Measurements from ENCODE around the gene TNP1.

The TNP1 gene

GRCh38 chr2:216839688-216840087, 20.2 kb downstream of the TNP1 start:
- no peaks in the 10 kb centered on the region for H3K36me3 ChIP-seq (ENCODE audit: control insufficient read depth in 4 of 4, insufficient read depth in 4 of 4, low read length in 3 of 4)
- H3K27me3 ChIP-seq (replicated peaks in 2 of 5; ENCODE audit: control insufficient read depth in 4 of 5, insufficient read depth in 5 of 5, low read length in 4 of 5): peaks cover 0 to 4% (median 0%) of the 10 kb centered on the region in 5 experiments
- H3K27ac ChIP-seq (ENCODE audit: insufficient read depth in 1 of 2, low read depth in 1 of 2, low read length in 2 of 2, poor library complexity in 1 of 2, severe bottlenecking in 2 of 2): no peak overlapping the region
- CTCF ChIA-PET: no interaction called here
- no peak overlapping the region for H3K4me3 ChIP-seq (ENCODE audit: control insufficient read depth in 1 of 7, extremely low read depth in 1 of 7, insufficient read depth in 4 of 7, low read depth in 2 of 7, low read length in 6 of 7)
- 100% methylated on average over 3 of the region's 3 CpGs for WGBS (ENCODE audit: insufficient coverage)
- H3K4me1 ChIP-seq (ENCODE audit: control extremely low read depth in 1 of 4, control insufficient read depth in 4 of 4, insufficient read depth in 4 of 4, low read length in 3 of 4): no peaks in the 10 kb centered on the region
- peaks cover 0 to 2% (median 0%) of the 10 kb centered on the region in 5 experiments for H3K9me3 ChIP-seq (ENCODE audit: control extremely low read depth in 1 of 5, control insufficient read depth in 4 of 5, insufficient read depth in 2 of 5, low read depth in 1 of 5, low read length in 4 of 5)
- POLR2A ChIA-PET: no interaction called here
- DNase-seq: no peak

- no peak overlapping the region for H3K4me3 ChIP-seq (ENCODE audit: control insufficient read depth in 1 of 7, extremely low read depth in 1 of 7, insufficient read depth in 4 of 7, low read depth in 2 of 7, low read length in 6 of 7)
- peaks cover 0 to 6% (median 0%) of the 10 kb centered on the region in 5 experiments for H3K27me3 ChIP-seq (replicated peaks in 2 of 5; ENCODE audit: control insufficient read depth in 4 of 5, insufficient read depth in 5 of 5, low read length in 4 of 5)
- H3K27ac ChIP-seq (ENCODE audit: insufficient read depth in 1 of 2, low read depth in 1 of 2, low read length in 2 of 2, poor library complexity in 1 of 2, severe bottlenecking in 2 of 2): no peak overlapping the region
- H3K4me1 ChIP-seq (ENCODE audit: control extremely low read depth in 1 of 4, control insufficient read depth in 4 of 4, insufficient read depth in 4 of 4, low read length in 3 of 4): no peaks in the 10 kb centered on the region
- CTCF ChIA-PET: interaction anchor here (1.2 kb wide), 1 partner anchor 13 kb away, joined by 3 read pairs; no protein-coding TSS in a partner anchor
- no peak for DNase-seq
- WGBS (ENCODE audit: insufficient coverage): 95% methylated on average over 4 of the region's 5 CpGs
- POLR2A ChIA-PET: no interaction called here
- no peaks in the 10 kb centered on the region for H3K36me3 ChIP-seq (ENCODE audit: control insufficient read depth in 4 of 4, insufficient read depth in 4 of 4, low read length in 3 of 4)
- no peaks in the 10 kb centered on the region for H3K9me3 ChIP-seq (ENCODE audit: control extremely low read depth in 1 of 5, control insufficient read depth in 4 of 5, insufficient read depth in 2 of 5, low read depth in 1 of 5, low read length in 4 of 5)
Measured at GRCh38 chr2:216838151-216838550, 21.7 kb downstream of the TNP1 start.

- Histone ChIP-seq H3K36me3 (ENCODE audit: control insufficient read depth in 4 of 4, insufficient read depth in 4 of 4, low read length in 3 of 4) (no peaks in the 10 kb centered on the region), H3K27ac (ENCODE audit: insufficient read depth in 1 of 2, low read depth in 1 of 2, low read length in 2 of 2, poor library complexity in 1 of 2, severe bottlenecking in 2 of 2) (no peak overlapping the region), H3K4me3 (ENCODE audit: control insufficient read depth in 1 of 7, extremely low read depth in 1 of 7, insufficient read depth in 4 of 7, low read depth in 2 of 7, low read length in 6 of 7) (no peak overlapping the region), H3K27me3 (replicated peaks in 2 of 5; ENCODE audit: control insufficient read depth in 4 of 5, insufficient read depth in 5 of 5, low read length in 4 of 5) (peaks cover 0 to 4% (median 0%) of the 10 kb centered on the region in 5 experiments), H3K9me3 (ENCODE audit: control extremely low read depth in 1 of 5, control insufficient read depth in 4 of 5, insufficient read depth in 2 of 5, low read depth in 1 of 5, low read length in 4 of 5) (no peaks in the 10 kb centered on the region), H3K4me1 (ENCODE audit: control extremely low read depth in 1 of 4, control insufficient read depth in 4 of 4, insufficient read depth in 4 of 4, low read length in 3 of 4) (no peaks in the 10 kb centered on the region)
- ChIA-PET POLR2A (no interaction called here), CTCF (interaction anchor here (1.2 kb wide), 1 partner anchor 14 kb away, joined by 3 read pairs; no protein-coding TSS in a partner anchor)
- 21% methylated on average over 6 of the region's 6 CpGs for WGBS (ENCODE audit: insufficient coverage)
- DNase-seq: peak in 2 of 3 donors; percentile 34 to 38
Measured at GRCh38 chr2:216837740-216838139, 22.1 kb downstream of the TNP1 start.

GRCh38 chr2:216833061-216833460, 26.8 kb downstream of the TNP1 start:
- ChIA-PET CTCF (no interaction called here), POLR2A (no interaction called here)
- 98% methylated on average over 3 of the region's 4 CpGs for WGBS (ENCODE audit: insufficient coverage)
- Histone ChIP-seq H3K4me3 (ENCODE audit: control insufficient read depth in 1 of 7, extremely low read depth in 1 of 7, insufficient read depth in 4 of 7, low read depth in 2 of 7, low read length in 6 of 7) (no peak overlapping the region), H3K27ac (ENCODE audit: insufficient read depth in 1 of 2, low read depth in 1 of 2, low read length in 2 of 2, poor library complexity in 1 of 2, severe bottlenecking in 2 of 2) (no peak overlapping the region), H3K4me1 (ENCODE audit: control extremely low read depth in 1 of 4, control insufficient read depth in 4 of 4, insufficient read depth in 4 of 4, low read length in 3 of 4) (peaks cover 0 to 3% (median 0%) of the 10 kb centered on the region in 4 experiments), H3K9me3 (ENCODE audit: control extremely low read depth in 1 of 5, control insufficient read depth in 4 of 5, insufficient read depth in 2 of 5, low read depth in 1 of 5, low read length in 4 of 5) (no peaks in the 10 kb centered on the region), H3K36me3 (ENCODE audit: control insufficient read depth in 4 of 4, insufficient read depth in 4 of 4, low read length in 3 of 4) (no peaks in the 10 kb centered on the region), H3K27me3 (replicated peaks in 2 of 5; ENCODE audit: control insufficient read depth in 4 of 5, insufficient read depth in 5 of 5, low read length in 4 of 5) (peaks cover 0 to 8% (median 1%) of the 10 kb centered on the region in 5 experiments)
- DNase-seq: no peak

- ChIA-PET POLR2A (no interaction called here), CTCF (interaction anchor here (1.1 kb wide), 1 partner anchor 12 kb away, joined by 3 read pairs; no protein-coding TSS in a partner anchor)
- Histone ChIP-seq H3K27ac (ENCODE audit: insufficient read depth in 1 of 2, low read depth in 1 of 2, low read length in 2 of 2, poor library complexity in 1 of 2, severe bottlenecking in 2 of 2) (no peak overlapping the region), H3K4me3 (ENCODE audit: control insufficient read depth in 1 of 7, extremely low read depth in 1 of 7, insufficient read depth in 4 of 7, low read depth in 2 of 7, low read length in 6 of 7) (no peak overlapping the region), H3K36me3 (ENCODE audit: control insufficient read depth in 4 of 4, insufficient read depth in 4 of 4, low read length in 3 of 4) (no peaks in the 10 kb centered on the region), H3K4me1 (ENCODE audit: control extremely low read depth in 1 of 4, control insufficient read depth in 4 of 4, insufficient read depth in 4 of 4, low read length in 3 of 4) (peaks cover 0 to 5% (median 1%) of the 10 kb centered on the region in 4 experiments), H3K27me3 (replicated peaks in 2 of 5; ENCODE audit: control insufficient read depth in 4 of 5, insufficient read depth in 5 of 5, low read length in 4 of 5) (peaks cover 0 to 8% (median 0%) of the 10 kb centered on the region in 5 experiments), H3K9me3 (ENCODE audit: control extremely low read depth in 1 of 5, control insufficient read depth in 4 of 5, insufficient read depth in 2 of 5, low read depth in 1 of 5, low read length in 4 of 5) (no peaks in the 10 kb centered on the region)
- WGBS (ENCODE audit: insufficient coverage): no CpG with 5 or more reads among the region's 1 CpG
- DNase-seq: no peak
Measured at GRCh38 chr2:216830346-216830745, 29.5 kb downstream of the TNP1 start.

GRCh38 chr2:216829533-216829932, 30.3 kb downstream of the TNP1 start:
- CTCF ChIA-PET: interaction anchor here (0.7 kb wide), 1 partner anchor 243 kb away, joined by 3 read pairs; no protein-coding TSS in a partner anchor
- peaks cover 0 to 8% (median 0%) of the 10 kb centered on the region in 5 experiments for H3K27me3 ChIP-seq (replicated peaks in 2 of 5; ENCODE audit: control insufficient read depth in 4 of 5, insufficient read depth in 5 of 5, low read length in 4 of 5)
- H3K4me3 ChIP-seq (ENCODE audit: control insufficient read depth in 1 of 7, extremely low read depth in 1 of 7, insufficient read depth in 4 of 7, low read depth in 2 of 7, low read length in 6 of 7): no peak overlapping the region
- H3K9me3 ChIP-seq (ENCODE audit: control extremely low read depth in 1 of 5, control insufficient read depth in 4 of 5, insufficient read depth in 2 of 5, low read depth in 1 of 5, low read length in 4 of 5): no peaks in the 10 kb centered on the region
- no peak overlapping the region for H3K27ac ChIP-seq (ENCODE audit: insufficient read depth in 1 of 2, low read depth in 1 of 2, low read length in 2 of 2, poor library complexity in 1 of 2, severe bottlenecking in 2 of 2)
- H3K36me3 ChIP-seq (ENCODE audit: control insufficient read depth in 4 of 4, insufficient read depth in 4 of 4, low read length in 3 of 4): no peaks in the 10 kb centered on the region
- POLR2A ChIA-PET: no interaction called here
- H3K4me1 ChIP-seq (ENCODE audit: control extremely low read depth in 1 of 4, control insufficient read depth in 4 of 4, insufficient read depth in 4 of 4, low read length in 3 of 4): peaks cover 0 to 5% (median 1%) of the 10 kb centered on the region in 4 experiments
- peak in 2 of 3 donors; percentile 11 to 21 for DNase-seq
- 38% methylated on average over 3 of the region's 4 CpGs for WGBS (ENCODE audit: insufficient coverage)

GRCh38 chr2:216827073-216827720, 32.7 kb downstream of the TNP1 start:
- Histone ChIP-seq H3K36me3 (ENCODE audit: control insufficient read depth in 4 of 4, insufficient read depth in 4 of 4, low read length in 3 of 4) (no peaks in the 10 kb centered on the region), H3K9me3 (ENCODE audit: control extremely low read depth in 1 of 5, control insufficient read depth in 4 of 5, insufficient read depth in 2 of 5, low read depth in 1 of 5, low read length in 4 of 5) (no peaks in the 10 kb centered on the region), H3K27ac (ENCODE audit: insufficient read depth in 1 of 2, low read depth in 1 of 2, low read length in 2 of 2, poor library complexity in 1 of 2, severe bottlenecking in 2 of 2) (no peak overlapping the region), H3K4me1 (ENCODE audit: control extremely low read depth in 1 of 4, control insufficient read depth in 4 of 4, insufficient read depth in 4 of 4, low read length in 3 of 4) (peaks cover 0 to 5% (median 1%) of the 10 kb centered on the region in 4 experiments), H3K4me3 (ENCODE audit: control insufficient read depth in 1 of 7, extremely low read depth in 1 of 7, insufficient read depth in 4 of 7, low read depth in 2 of 7, low read length in 6 of 7) (no peak overlapping the region), H3K27me3 (replicated peaks in 2 of 5; ENCODE audit: control insufficient read depth in 4 of 5, insufficient read depth in 5 of 5, low read length in 4 of 5) (peaks cover 0 to 6% (median 0%) of the 10 kb centered on the region in 5 experiments)
- WGBS (ENCODE audit: insufficient coverage): 47% methylated on average over 5 of the region's 6 CpGs
- ChIA-PET CTCF (no interaction called here), POLR2A (no interaction called here)
- peak; percentile 17 to 61 (median 49) for DNase-seq

Measured in common myeloid progenitor, CD34-positive (primary cell).